HepG2 (cell line): ENCODE data around the gene ADM. TPM values are rescaled to one million over a fixed set of nuclear protein-coding genes. Genes with fewer than 3 reads are reported as not detected.

ENCODE experiments used
- AHDC1 ChIP-seq: sonication (generic); formaldehyde crosslinking; IDR thresholded peaks from 2 replicates; pipeline ENCODE4 v1.5.1; 2020; ENCODE audit warnings: mild to moderate bottlenecking, missing genetic modification reagents, borderline replicate concordance
- CHD2 ChIP-seq: IDR thresholded peaks from 2 replicates; pipeline ENCODE4 v1.6.1; 2011; ENCODE audit warnings: low read depth, low read length, improper control_type of control experiment
- EP300 ChIP-seq, 3 experiments: sonication (generic) in 1 of 3; formaldehyde crosslinking in 1 of 3; IDR thresholded peaks; 2 replicates each; pipeline versions ENCODE4 v1.5.1 to v1.6.1; 2011 to 2020; ENCODE audit warnings: low read depth in 2 of 3, low read length in 2 of 3, borderline replicate concordance in 1 of 3, improper control_type of control experiment in 1 of 3, mild to moderate bottlenecking in 1 of 3, missing genetic modification reagents in 1 of 3, moderate library complexity in 1 of 3
- ERF ChIP-seq: IDR thresholded peaks from 2 replicates; pipeline ENCODE4 v1.6.1; 2018; ENCODE audit warnings: missing biosample characterization, missing genetic modification reagents
- HOXD1 ChIP-seq: sonication (generic); formaldehyde crosslinking; IDR thresholded peaks from 2 replicates; pipeline ENCODE4 v1.5.0; 2020; ENCODE audit warnings: missing genetic modification reagents
- IRF1 ChIP-seq: sonication (generic); formaldehyde crosslinking; IDR thresholded peaks from 2 replicates; pipeline ENCODE4 v1.4.0; 2020; ENCODE audit warnings: low read depth, mild to moderate bottlenecking, missing genetic modification reagents
- KLF11 ChIP-seq: IDR thresholded peaks from 2 replicates; pipeline ENCODE4 v1.6.1; 2016; ENCODE audit warnings: missing compliant biosample characterization
- KLF16 ChIP-seq, 2 experiments: sonication (generic) in 1 of 2; formaldehyde crosslinking in 1 of 2; IDR thresholded peaks; 2 replicates each; pipeline versions ENCODE4 v1.6.1 to v1.8.0; 2016 to 2023; ENCODE audit warnings: missing genetic modification reagents in 2 of 2, missing compliant biosample characterization in 1 of 2
- MEIS2 ChIP-seq: sonication (generic); formaldehyde crosslinking; IDR thresholded peaks from 2 replicates; pipeline ENCODE4 v1.9.0; 2021; ENCODE audit warnings: mild to moderate bottlenecking, missing genetic modification reagents
- SAP130 ChIP-seq: IDR thresholded peaks from 2 replicates; pipeline ENCODE4 v1.6.1; 2016; ENCODE audit warnings: low read depth
- SP1 ChIP-seq, 2 experiments: fragments of 450-650 bp in 1 of 2; sonication (generic) in 1 of 2; formaldehyde crosslinking in 1 of 2; IDR thresholded peaks; 2 replicates each; pipeline versions ENCODE4 v1.4.0 to v1.6.1; 2016 to 2020; ENCODE audit warnings: missing genetic modification reagents in 1 of 2
- TFAP4 ChIP-seq: sonication (generic); IDR thresholded peaks from 2 replicates; pipeline ENCODE4 v1.6.1; 2016; ENCODE audit warnings: low read depth, borderline replicate concordance
- ZBTB46 ChIP-seq: sonication (generic); formaldehyde crosslinking; IDR thresholded peaks from 2 replicates; pipeline ENCODE4 v1.4.0; 2020; ENCODE audit warnings: mild to moderate bottlenecking, missing genetic modification reagents, borderline replicate concordance
- ZNF124 ChIP-seq: sonication (generic); formaldehyde crosslinking; IDR thresholded peaks from 2 replicates; pipeline ENCODE4 v1.4.0; 2020; ENCODE audit warnings: missing genetic modification reagents
- ZNF207 ChIP-seq: fragments of 450-650 bp; IDR thresholded peaks from 2 replicates; pipeline ENCODE4 v1.6.1; 2016; ENCODE audit warnings: antibody characterized with exemption, borderline replicate concordance
- ZNF337 ChIP-seq: sonication (generic); formaldehyde crosslinking; IDR thresholded peaks from 2 replicates; pipeline ENCODE4 v1.5.1; 2020; ENCODE audit warnings: missing genetic modification reagents, low read depth, mild to moderate bottlenecking, borderline replicate concordance
- ZNF629 ChIP-seq: sonication (generic); formaldehyde crosslinking; conservative IDR thresholded peaks from 2 replicates; pipeline ENCODE4 v1.5.0; 2020; ENCODE audit warnings: missing genetic modification reagents
- ZNF678 ChIP-seq: sonication (generic); formaldehyde crosslinking; IDR thresholded peaks from 2 replicates; pipeline ENCODE4 v1.4.0; 2020; ENCODE audit warnings: mild to moderate bottlenecking, missing genetic modification reagents
- ZNF879 ChIP-seq: sonication (generic); formaldehyde crosslinking; IDR thresholded peaks from 2 replicates; pipeline ENCODE4 v1.8.1; 2023; ENCODE audit warnings: missing genetic modification reagents
- ZSCAN9 ChIP-seq: IDR thresholded peaks from 2 replicates; pipeline ENCODE4 v1.6.1; 2016; ENCODE audit warnings: borderline replicate concordance
- polyA plus RNA-seq, 8 experiments: library from polyadenylated mRNA; depleted of rRNA in 3 of 8; stranded (reverse) in 7 of 8; unstranded in 1 of 8; fragments of >200 nt; fragmentation: Illumina TruSeq in 4 of 8; extraction: Trizol in 4 of 8; gene quantifications; 2 replicates each; pipeline versions ENCODE4 v1.2.1 to v1.2.3, GENCODE V29; 2011 to 2016; ENCODE audit warnings: low read depth in 4 of 8, missing spikeins in 1 of 8, mixed read lengths in 1 of 8; ENCODE audit not compliant: insufficient read depth in 1 of 8
- total RNA-seq, 5 experiments: library from RNA; depleted of rRNA; stranded (reverse); fragments of >200 nt; fragmentation: Illumina TruSeq; extraction: Trizol; gene quantifications; 2 replicates each; pipeline ENCODE4 v1.2.3, GENCODE V29; 2016; ENCODE audit warnings: low read depth in 1 of 5
- TF ChIP-seq, protein P1 (sequence below): sonication (generic); formaldehyde crosslinking; IDR thresholded peaks from 2 replicates; pipeline ENCODE4 v1.5.0; 2020; ENCODE audit warnings: missing genetic modification reagents

Gene ADM
- total and polyA plus RNA-seq, 2 of the 13 experiments (the other 11 are each of a cell fraction or from before 2014, with no cell fraction given), result 10.7 to 26.1 TPM

GRCh38 chr11:10282117-10282516 lies 22.8 kb upstream of the ADM start (continued):
- TF ChIP-seq EP300 (IDR thresholded peaks at IDR 0.05; ENCODE audit: low read depth in 2 of 2, low read length in 2 of 2) (peak in 1 of 2 experiments; percentile 37; a peak in 1 of 4 replicates), EP300 (CRISPR knock-in tag; IDR thresholded peaks at IDR 0.05; ENCODE audit: borderline replicate concordance) (no peak), KLF11 (CRISPR knock-in tag) (no peak), ERF (CRISPR knock-in tag) (no peak), ZNF879 (CRISPR knock-in tag) (no peak), TFAP4 (peak; percentile 85), KLF16 (CRISPR knock-in tag; IDR thresholded peaks at IDR 0.05) (peak in 1 of 2 experiments; percentile 35; a peak in 1 of 4 replicates), SAP130 (CRISPR knock-in tag) (peak; percentile 63; the same call in 1 of the 2 replicates), ZNF678 (CRISPR knock-in tag) (no peak), IRF1 (no peak), ZBTB46 (CRISPR knock-in tag) (no peak), AHDC1 (CRISPR knock-in tag) (peak; percentile 40; the same call in 1 of the 2 replicates), ZNF207 (no peak), ZNF337 (no peak), ZSCAN9 (CRISPR knock-in tag) (0 out of 2 replicates have a peak, but pooled peaks have one; percentile 22), SP1 (IDR thresholded peaks at IDR 0.05) (no peak), SP1 (CRISPR knock-in tag; IDR thresholded peaks at IDR 0.05) (no peak), ZNF124 (CRISPR knock-in tag) (no peak), ZNF629 (CRISPR knock-in tag) (no peak), HOXD1 (CRISPR knock-in tag) (no peak), CHD2 (no peak), MEIS2 (CRISPR knock-in tag) (no peak)
- TF ChIP-seq, protein P1, sequence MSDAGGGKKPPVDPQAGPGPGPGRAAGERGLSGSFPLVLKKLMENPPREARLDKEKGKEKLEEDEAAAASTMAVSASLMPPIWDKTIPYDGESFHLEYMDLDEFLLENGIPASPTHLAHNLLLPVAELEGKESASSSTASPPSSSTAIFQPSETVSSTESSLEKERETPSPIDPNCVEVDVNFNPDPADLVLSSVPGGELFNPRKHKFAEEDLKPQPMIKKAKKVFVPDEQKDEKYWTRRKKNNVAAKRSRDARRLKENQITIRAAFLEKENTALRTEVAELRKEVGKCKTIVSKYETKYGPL (CRISPR knock-in tag), result no peak
